Central memory CD8-positive, alpha-beta T cell (primary cell): Measurements from ENCODE around the gene PAIP2.
"Not testable (repeated sequence)": the region's sequence is repeated elsewhere in the genome, so short reads cannot be mapped to it uniquely, and the experiment has no call there.

ENCODE experiments used
- ATAC-seq: fragments of 150-1000 bp; cut with Tn5 transposase; replicated peaks from 2 replicates; pipeline ENCODE4 v1.10.0; 2022; ENCODE audit warnings: mild to moderate bottlenecking, moderate FRiP score, moderate number of reproducible peaks; ENCODE audit not compliant: poor library complexity, severe bottlenecking; ENCODE audit errors: extremely low read depth
- DNase-seq, 2 donors: peaks; one replicate each; pipeline ENCODE4 v3.0.0; 2021; ENCODE audit warnings: low spot score in 2 of 2
- H3K27ac Mint-ChIP-seq: one replicate; pipeline ENCODE4 v1.8.0; 2022; ENCODE audit warnings: low read depth, mild to moderate bottlenecking, moderate library complexity, mixed read lengths
- H3K27me3 Mint-ChIP-seq: one replicate; pipeline ENCODE4 v1.8.0; 2022; ENCODE audit warnings: mixed read lengths
- H3K36me3 Mint-ChIP-seq: one replicate; pipeline ENCODE4 v1.8.0; 2022; ENCODE audit warnings: mild to moderate bottlenecking, moderate library complexity, mixed read lengths; ENCODE audit not compliant: insufficient read depth
- H3K4me1 Mint-ChIP-seq: one replicate; pipeline ENCODE4 v1.8.0; 2022; ENCODE audit warnings: mixed read lengths
- H3K4me3 Mint-ChIP-seq: one replicate; pipeline ENCODE4 v1.8.0; 2022; ENCODE audit warnings: mild to moderate bottlenecking, moderate library complexity, mixed read lengths
- H3K9me3 Mint-ChIP-seq: one replicate; pipeline ENCODE4 v1.8.0; 2022; ENCODE audit warnings: mixed read lengths

PAIP2 gene

DNA sequence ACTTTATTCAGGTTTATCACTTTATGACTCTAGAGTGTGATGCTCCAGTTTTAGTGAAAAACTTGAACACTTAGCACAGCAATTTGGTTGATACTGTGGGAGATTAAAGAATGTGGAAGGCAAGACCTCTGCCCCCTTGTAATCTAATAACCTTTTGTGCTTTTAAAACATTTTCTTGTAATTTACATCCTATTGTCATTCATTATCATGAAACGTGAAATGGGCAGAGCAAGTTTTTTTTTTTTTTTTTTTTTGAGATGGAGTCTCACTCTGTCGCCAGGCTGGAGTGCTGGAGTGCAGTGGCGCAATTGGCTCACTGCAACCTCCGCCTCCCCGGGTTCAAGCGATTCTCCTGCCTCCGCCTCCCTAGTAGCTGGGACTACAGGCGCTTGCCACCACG is 1.8 kb downstream of the PAIP2 start:
- ATAC-seq (no peak), DNase-seq (no peak)
- Mint-ChIP-seq H3K27me3 (no peaks in the 10 kb centered on the region), H3K27ac (peak overlapping the region; percentile 98), H3K36me3 (peaks cover 41% of the 10 kb centered on the region), H3K4me3 (peak overlapping the region; percentile 95), H3K4me1 (peaks cover 61% of the 10 kb centered on the region), H3K9me3 (no peaks in the 10 kb centered on the region)

- H3K27me3 Mint-ChIP-seq: no peaks in the 10 kb centered on the region
Observed at GRCh38 chr5:139344177-139344576, 2.5 kb downstream of the PAIP2 start.

DNA sequence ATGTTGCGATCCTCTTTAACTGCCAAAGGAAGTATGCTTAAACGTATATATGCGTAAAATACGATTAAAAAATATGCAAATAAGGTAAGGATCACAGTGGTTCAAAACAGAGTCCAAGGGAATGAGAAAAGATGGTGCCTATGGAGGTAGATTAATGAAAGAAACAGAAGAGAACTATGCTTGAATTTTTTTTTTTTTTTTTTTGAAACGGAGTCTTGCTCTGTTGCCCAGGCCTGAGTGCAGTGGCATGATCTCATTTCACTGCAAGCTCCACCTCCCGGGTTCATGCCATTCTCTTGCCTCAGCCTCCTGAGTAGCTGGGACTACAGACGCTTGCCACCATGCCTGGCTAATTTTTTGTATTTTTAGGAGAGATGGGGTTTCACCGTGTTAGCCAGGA is 3.8 kb downstream of the PAIP2 start:
- not testable (repeated sequence) for DNase-seq, H3K9me3 Mint-ChIP-seq, ATAC-seq, H3K27me3 Mint-ChIP-seq, H3K4me3 Mint-ChIP-seq, H3K27ac Mint-ChIP-seq
- H3K36me3 Mint-ChIP-seq: peaks cover 45% of the 10 kb centered on the region
- peaks cover 68% of the 10 kb centered on the region for H3K4me1 Mint-ChIP-seq

More at GRCh38 chr5:139344177-139344576, 2.5 kb downstream of the PAIP2 start:
- no peak overlapping the region for H3K27ac Mint-ChIP-seq
- peaks cover 66% of the 10 kb centered on the region for H3K4me1 Mint-ChIP-seq
- H3K36me3 Mint-ChIP-seq: peaks cover 43% of the 10 kb centered on the region
- H3K4me3 Mint-ChIP-seq: peak overlapping the region; percentile 95
- DNase-seq (no peak), ATAC-seq (no peak)
- no peaks in the 10 kb centered on the region for H3K9me3 Mint-ChIP-seq

GRCh38 chr5:139347863-139348262 is 6.2 kb downstream of the PAIP2 start:
- not testable (repeated sequence) for H3K9me3 Mint-ChIP-seq, H3K27me3 Mint-ChIP-seq, DNase-seq, ATAC-seq, H3K4me3 Mint-ChIP-seq, H3K27ac Mint-ChIP-seq
- H3K4me1 Mint-ChIP-seq: peaks cover 58% of the 10 kb centered on the region
- H3K36me3 Mint-ChIP-seq: peaks cover 41% of the 10 kb centered on the region

- no peak for ATAC-seq
- DNase-seq: no peak
- peak overlapping the region; percentile 41 for H3K27ac Mint-ChIP-seq
- peaks cover 5% of the 10 kb centered on the region for H3K9me3 Mint-ChIP-seq
- H3K27me3 Mint-ChIP-seq: no peaks in the 10 kb centered on the region
- H3K4me3 Mint-ChIP-seq: no peak overlapping the region
- H3K36me3 Mint-ChIP-seq: peaks cover 31% of the 10 kb centered on the region
- peaks cover 38% of the 10 kb centered on the region for H3K4me1 Mint-ChIP-seq
Observed at GRCh38 chr5:139354186-139354585, 12.5 kb downstream of the PAIP2 start.

- H3K4me3 Mint-ChIP-seq, H3K9me3 Mint-ChIP-seq, H3K27me3 Mint-ChIP-seq, H3K27ac Mint-ChIP-seq, DNase-seq, ATAC-seq: not testable (repeated sequence)
- Mint-ChIP-seq H3K4me1 (peaks cover 36% of the 10 kb centered on the region), H3K36me3 (peaks cover 31% of the 10 kb centered on the region)
Observed at GRCh38 chr5:139355900-139356299, 14.2 kb downstream of the PAIP2 start.

DNA sequence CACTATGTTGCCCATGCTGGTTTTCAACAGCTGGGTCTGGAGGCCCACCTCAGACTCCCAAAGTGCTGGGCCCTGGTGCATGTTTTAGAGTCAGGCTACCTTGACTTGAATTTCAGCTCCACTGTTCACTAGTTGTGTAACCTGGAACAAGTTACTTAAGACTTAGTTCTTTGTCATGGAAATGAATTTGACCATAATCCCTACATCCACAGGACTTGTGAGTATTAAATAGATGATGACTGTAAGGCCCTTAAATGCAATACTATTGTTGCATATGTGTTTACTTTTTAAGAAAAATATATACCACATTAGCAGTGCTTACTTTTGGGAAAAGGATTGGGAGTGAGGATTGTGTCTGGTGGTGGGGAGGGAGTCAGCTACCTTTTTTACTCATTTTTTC is 16.4 kb downstream of the PAIP2 start:
- no peak overlapping the region for H3K4me3 Mint-ChIP-seq
- no peaks in the 10 kb centered on the region for H3K27me3 Mint-ChIP-seq
- no peak for ATAC-seq
- H3K27ac Mint-ChIP-seq: no peak overlapping the region
- peaks cover 22% of the 10 kb centered on the region for H3K36me3 Mint-ChIP-seq
- no peak for DNase-seq
- H3K9me3 Mint-ChIP-seq: peaks cover 5% of the 10 kb centered on the region
- H3K4me1 Mint-ChIP-seq: peaks cover 27% of the 10 kb centered on the region

DNA sequence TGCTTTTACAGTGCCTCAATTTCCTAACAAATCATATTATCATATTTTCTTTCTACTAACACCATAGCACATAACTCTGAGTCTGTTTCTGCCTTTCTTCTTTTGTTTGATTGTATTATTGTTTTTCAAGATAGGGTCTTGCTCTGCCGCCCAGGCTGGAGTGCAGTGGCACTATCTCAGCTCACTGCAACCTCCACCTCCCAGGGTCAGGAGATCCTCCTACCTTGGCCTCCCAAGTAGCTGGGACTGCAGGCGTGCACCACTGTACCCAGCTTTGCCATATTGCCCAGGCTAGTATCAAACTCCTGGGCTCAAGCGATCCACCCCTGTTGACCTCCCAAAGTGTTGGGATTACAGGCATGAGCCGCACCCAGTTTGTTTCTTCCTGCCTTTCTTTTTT is 18.7 kb downstream of the PAIP2 start:
- peaks cover 18% of the 10 kb centered on the region for H3K4me1 Mint-ChIP-seq

GRCh38 chr5:139361835-139362429 is 20.3 kb downstream of the PAIP2 start:
- DNase-seq (no peak), ATAC-seq (no peak)
- Mint-ChIP-seq H3K27me3 (no peaks in the 10 kb centered on the region), H3K4me3 (no peak overlapping the region), H3K36me3 (peaks cover 44% of the 10 kb centered on the region), H3K9me3 (no peaks in the 10 kb centered on the region), H3K4me1 (peaks cover 18% of the 10 kb centered on the region), H3K27ac (no peak overlapping the region)

More for the DNA sequence above, 18.7 kb downstream of the PAIP2 start:
- DNase-seq: no peak
- no peak overlapping the region for H3K27ac Mint-ChIP-seq
- no peak for ATAC-seq
- H3K9me3 Mint-ChIP-seq: no peaks in the 10 kb centered on the region
- H3K27me3 Mint-ChIP-seq: no peaks in the 10 kb centered on the region
- H3K4me3 Mint-ChIP-seq: no peak overlapping the region
- peaks cover 32% of the 10 kb centered on the region for H3K36me3 Mint-ChIP-seq

DNA sequence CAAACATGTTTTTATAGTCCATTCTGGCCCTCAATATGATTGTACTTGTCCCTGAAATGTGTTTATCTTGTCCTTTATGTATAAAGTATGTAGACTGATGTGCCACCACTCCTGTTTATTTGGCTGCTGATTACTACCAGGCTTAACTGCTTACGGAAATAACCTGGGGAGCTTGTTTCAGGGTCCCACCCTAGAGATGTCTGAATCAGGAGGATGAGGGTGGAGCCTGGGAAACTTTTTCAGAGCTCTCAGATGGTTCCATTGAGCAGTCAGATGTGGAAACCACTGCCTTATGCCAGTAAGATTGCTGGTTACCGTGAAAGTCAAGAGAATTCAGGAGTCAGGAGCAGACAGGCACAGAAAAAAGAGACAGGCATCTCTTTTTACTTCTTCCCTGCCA is 22.3 kb downstream of the PAIP2 start:
- no peak for ATAC-seq
- DNase-seq: no peak
- H3K27ac Mint-ChIP-seq: no peak overlapping the region
- peaks cover 6% of the 10 kb centered on the region for H3K4me1 Mint-ChIP-seq
- H3K27me3 Mint-ChIP-seq: no peaks in the 10 kb centered on the region
- H3K36me3 Mint-ChIP-seq: peaks cover 47% of the 10 kb centered on the region
- H3K4me3 Mint-ChIP-seq: no peak overlapping the region
- H3K9me3 Mint-ChIP-seq: no peaks in the 10 kb centered on the region

DNA sequence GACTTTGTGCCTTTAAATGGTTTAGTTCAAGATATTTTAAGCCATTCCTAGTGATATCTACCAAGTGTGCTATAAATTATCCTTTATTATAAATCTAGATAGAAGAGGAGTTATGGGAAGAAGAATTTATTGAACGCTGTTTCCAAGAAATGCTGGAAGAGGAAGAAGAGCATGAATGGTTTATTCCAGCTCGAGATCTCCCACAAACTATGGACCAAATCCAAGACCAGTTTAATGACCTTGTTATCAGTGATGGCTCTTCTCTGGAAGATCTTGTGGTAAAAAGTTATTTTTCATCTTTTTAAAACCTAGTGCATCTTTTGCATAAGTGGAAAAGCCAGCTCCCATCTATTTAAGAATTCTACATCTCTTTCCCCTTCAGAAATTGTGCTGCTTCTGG is 22.8 kb downstream of the PAIP2 start:
- ATAC-seq (no peak), DNase-seq (no peak)
- no peak overlapping the region for H3K27ac Mint-ChIP-seq
- no peak overlapping the region for H3K4me3 Mint-ChIP-seq
- no peaks in the 10 kb centered on the region for H3K27me3 Mint-ChIP-seq
- H3K4me1 Mint-ChIP-seq: peaks cover 5% of the 10 kb centered on the region
- peaks cover 50% of the 10 kb centered on the region for H3K36me3 Mint-ChIP-seq
- H3K9me3 Mint-ChIP-seq: no peaks in the 10 kb centered on the region

GRCh38 chr5:139368613-139369012 is 27.0 kb downstream of the PAIP2 start:
- Mint-ChIP-seq H3K27me3 (no peaks in the 10 kb centered on the region), H3K36me3 (peaks cover 59% of the 10 kb centered on the region), H3K4me1 (peaks cover 5% of the 10 kb centered on the region), H3K9me3 (no peaks in the 10 kb centered on the region), H3K4me3 (no peak overlapping the region), H3K27ac (no peak overlapping the region)
- ATAC-seq (no peak), DNase-seq (no peak)

- Mint-ChIP-seq H3K4me3 (no peak overlapping the region), H3K27ac (no peak overlapping the region), H3K9me3 (no peaks in the 10 kb centered on the region), H3K27me3 (no peaks in the 10 kb centered on the region), H3K4me1 (peaks cover 5% of the 10 kb centered on the region), H3K36me3 (peaks cover 58% of the 10 kb centered on the region)
- ATAC-seq: no peak
- no peak for DNase-seq
Observed at GRCh38 chr5:139369181-139369580, 27.5 kb downstream of the PAIP2 start.
